ENCODE data around the gene ZDHHC8. TPM values are rescaled to one million over a fixed set of nuclear protein-coding genes. Genes with fewer than 3 reads are reported as not detected.

The ZDHHC8 gene
- total RNA-seq, 1 donor from 2014 or later = 37.3 TPM

DNA sequence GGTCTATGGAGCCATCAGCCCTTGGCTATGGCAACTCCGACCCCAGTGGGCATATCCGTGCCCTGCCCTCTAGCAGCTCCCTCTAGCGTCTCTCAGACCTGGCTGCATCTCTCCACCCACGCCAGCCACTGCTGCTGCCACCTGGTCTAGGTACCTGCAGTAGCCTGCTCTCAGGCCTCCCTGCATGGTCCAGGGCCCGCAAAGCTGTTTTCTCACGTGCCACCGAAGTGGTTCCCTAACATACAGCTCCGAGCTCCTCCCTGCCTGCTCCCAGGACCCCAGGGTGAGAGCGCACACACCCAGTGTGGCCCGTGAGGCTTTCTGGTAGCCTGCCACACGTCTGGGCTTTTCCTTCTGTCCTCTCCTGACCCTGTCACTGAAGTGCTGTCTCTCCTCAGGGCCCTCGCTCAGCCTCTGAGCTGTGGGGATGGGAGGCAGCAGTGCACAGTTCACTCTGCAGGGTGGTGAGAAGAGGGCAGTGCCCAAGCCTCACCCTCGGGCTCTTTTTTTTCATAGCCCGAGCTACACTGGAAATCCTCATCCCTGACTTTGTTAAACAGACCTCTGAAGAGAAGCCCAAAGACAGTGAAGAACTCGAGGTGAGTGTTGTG lies 37.3 kb upstream of the ZDHHC8 start:
- peak; percentile 60 for ATAC-seq
- DNase-seq (ENCODE audit: low spot score) = peak; percentile 51

DNA sequence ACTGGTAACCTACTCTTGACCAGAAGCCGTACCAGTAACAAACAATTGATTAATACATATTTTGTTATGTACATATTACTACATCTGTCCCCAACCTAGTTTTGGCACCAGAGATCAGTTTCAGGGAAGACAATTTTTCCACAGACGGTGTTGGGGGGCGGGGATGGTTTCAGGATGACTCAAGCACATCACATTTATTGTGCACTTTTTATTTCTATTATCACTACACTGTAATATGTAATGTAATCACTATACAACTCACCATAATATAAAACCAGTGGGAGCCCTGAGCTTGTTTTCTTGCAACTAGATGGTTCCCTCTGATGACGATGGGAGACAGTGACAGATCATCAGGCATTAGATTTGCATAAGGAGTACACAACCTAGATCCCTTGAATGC lies 36.1 kb upstream of the ZDHHC8 start:
- no peak for DNase-seq (ENCODE audit: low spot score)
- no peak for ATAC-seq

DNA sequence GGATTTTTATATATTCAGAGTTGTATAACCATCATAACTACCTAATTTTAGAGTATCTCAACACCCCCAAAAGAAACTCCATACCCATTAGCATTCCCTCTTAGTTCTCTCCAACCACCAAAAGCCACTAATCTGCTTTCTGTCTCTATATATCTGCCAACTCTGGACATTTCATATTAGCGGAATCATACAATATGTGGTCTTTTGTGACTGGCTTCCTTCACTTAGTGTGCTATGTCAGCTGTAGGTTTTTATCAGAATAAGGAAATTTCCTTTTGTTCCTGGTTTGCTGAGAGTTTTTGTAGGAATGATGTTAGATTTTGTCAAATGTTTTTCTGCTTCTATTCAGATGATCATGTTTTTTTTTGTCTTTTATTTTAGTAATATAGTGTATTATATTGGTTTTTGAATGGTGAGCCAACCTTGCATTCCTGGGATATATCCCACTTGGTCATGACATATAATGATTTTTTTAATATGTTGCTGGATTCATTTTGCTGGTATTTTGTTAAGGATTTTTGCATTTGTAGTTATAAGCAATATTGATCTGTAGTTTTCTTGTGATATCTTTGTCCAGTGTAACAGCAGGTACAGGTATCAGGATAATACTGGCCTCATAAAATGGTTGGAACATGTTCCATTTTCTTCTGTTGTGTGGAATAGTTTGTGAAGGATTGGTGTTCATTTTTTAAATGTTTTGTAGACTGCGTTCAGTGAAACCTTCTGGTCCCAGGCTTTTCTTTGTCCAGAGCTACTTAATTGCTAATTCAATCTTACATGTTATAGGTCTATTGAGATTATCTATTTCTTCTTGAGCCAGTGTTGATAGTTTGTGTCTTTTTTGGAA lies 34.8 kb upstream of the ZDHHC8 start:
- no peak for DNase-seq (ENCODE audit: low spot score)
- ATAC-seq = no peak

DNA sequence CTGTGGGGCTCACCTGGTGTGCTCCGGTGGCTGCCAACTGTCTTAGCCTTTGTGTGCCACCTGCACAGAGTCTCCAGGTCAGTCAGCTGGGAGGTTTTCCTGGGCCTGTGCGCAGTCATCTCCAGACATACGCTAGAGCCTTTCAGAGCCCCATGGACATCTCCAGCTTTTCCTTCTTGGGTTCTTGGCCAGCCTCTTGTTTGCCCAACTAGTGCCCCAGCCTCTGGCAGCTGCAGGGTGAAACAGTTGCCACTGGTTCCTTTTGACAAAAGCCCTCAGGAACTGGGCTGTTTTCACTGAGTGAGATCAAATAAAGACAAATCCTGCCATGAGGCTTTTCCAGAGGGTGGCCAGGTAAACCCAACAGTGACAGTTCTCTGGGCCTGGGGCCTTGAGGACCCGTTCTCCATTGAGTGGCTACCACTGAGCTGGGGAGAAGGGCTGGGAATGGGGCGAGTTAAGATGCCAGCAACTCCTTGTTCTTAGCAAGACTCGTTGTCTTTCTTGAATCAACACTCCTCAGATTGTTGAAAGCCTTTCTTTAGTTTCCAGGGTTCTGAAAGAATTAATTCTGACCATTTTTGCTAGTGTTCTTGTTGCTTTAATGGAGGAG lies 32.4 kb upstream of the ZDHHC8 start:
- ATAC-seq (no peak), DNase-seq (ENCODE audit: low spot score) (no peak)

GRCh38 chr22:20101638-20102037 lies 30.0 kb upstream of the ZDHHC8 start:
- DNase-seq (ENCODE audit: low spot score) = peak; percentile 73

DNA sequence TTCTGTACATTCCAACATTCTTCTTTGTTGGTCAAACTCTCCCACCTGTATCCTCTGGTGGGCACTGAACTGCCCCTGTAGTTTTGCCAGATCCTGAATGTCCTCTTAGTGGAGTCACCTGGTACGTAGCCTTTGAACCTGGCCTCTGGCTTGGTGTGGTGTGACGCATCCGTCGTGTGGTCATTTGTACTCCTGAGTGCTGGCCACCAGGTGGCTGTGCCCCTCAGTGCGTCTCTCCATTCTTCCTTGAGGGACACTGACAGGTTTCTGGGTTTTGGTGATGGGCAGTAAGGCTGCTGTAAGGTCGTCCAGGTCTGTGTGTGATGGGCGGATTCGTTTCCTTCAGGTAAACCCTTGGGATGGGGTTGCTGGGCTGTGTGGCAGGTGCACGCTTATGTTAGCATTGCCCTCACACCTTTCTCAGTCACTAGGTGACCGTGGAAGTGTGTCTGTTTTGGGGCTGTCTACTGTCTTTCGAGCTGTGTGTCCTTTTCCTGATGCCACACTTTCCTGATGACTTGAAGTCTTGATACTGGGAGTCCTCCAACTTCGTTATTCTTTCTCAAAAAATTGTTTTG lies 29.3 kb upstream of the ZDHHC8 start:
- peak; percentile 87 for ATAC-seq
- DNase-seq (ENCODE audit: low spot score) = no peak

More at GRCh38 chr22:20101638-20102037, 30.0 kb upstream of the ZDHHC8 start:
- peak; percentile 82 for ATAC-seq

DNA sequence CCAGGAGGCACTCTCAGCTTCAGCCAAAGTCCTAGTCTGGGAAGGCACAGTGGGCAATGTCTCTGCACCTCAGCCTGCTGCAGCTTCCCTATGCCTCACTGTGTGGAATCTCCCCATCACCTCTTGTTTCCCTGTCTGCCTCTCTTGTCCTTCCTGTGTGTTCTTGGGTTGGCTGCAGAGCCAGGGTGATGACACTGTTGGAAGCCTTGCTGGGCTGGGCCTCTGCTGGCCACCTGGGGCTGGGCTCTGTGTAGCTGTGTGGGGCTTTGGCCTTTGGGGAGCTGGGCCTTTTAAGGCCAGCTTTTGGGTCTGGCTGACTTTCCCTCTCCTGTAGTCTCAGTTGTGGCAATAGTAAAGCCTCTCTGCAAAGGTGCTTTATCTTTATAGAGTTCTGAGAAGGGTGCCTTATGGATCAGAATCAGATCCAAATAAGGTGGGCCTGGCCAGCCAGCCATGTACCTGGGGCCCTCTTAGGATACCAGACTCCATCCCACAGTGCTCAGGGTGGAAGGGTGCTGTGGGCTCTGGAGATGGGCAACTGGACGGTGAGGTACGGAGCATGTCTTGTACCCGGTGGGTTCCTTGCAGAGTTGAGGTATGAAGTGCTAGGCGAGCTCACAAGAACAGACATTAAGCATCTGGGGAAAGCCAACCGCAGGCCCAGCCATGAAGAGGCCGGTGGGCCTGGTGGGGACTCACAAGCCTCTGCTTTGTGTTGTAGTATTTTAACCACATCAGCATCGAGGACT lies 26.0 kb upstream of the ZDHHC8 start:
- no peak for ATAC-seq
- DNase-seq (ENCODE audit: low spot score) = no peak

- no peak for DNase-seq (ENCODE audit: low spot score)
- no peak for ATAC-seq
Measured at GRCh38 chr22:20106205-20106848, 25.3 kb upstream of the ZDHHC8 start.

DNA sequence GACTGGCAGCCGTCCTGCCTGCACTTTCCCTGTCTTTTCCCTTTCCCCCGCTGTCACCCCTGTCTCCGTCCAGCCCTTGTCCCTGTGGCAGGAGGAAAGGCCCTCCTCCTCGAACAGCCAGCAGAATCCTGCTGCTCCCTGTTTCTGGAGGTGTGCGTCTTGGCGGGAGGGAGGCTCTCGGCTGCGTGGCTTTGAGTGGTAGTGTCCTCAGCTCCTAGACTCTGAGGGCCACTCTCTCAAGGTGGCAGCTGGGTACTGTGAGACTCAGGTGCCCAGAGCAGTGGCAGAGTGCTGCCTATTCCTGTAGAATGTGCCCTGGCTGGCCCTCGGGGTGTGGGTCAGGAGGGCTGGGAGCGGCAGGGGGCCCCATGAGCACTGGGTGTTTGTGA lies 24.8 kb upstream of the ZDHHC8 start:
- no peak for ATAC-seq
- DNase-seq (ENCODE audit: low spot score) = no peak

DNA sequence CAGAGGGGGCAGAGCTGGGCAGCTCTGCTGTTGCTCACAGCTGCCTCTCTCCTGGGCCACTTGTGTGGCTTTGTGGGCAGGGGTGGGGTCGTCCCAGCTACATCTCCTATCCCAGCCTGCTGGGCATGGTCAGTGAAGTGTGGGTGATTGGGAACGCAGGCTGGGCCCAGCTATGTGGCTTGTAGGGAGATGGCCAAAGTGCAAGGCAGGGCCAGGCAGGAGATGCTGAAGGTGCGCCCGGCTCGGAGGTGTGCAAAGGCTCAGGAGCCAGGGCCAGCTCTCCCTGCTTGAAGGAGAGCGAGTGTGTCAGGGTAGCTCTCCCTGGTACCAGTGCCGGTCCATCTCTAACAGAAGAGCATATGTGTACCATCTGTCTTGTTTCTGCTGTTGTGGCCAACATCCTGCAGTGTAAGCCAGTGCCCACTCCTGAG lies 24.1 kb upstream of the ZDHHC8 start:
- no peak for DNase-seq (ENCODE audit: low spot score)
- no peak for ATAC-seq

DNA sequence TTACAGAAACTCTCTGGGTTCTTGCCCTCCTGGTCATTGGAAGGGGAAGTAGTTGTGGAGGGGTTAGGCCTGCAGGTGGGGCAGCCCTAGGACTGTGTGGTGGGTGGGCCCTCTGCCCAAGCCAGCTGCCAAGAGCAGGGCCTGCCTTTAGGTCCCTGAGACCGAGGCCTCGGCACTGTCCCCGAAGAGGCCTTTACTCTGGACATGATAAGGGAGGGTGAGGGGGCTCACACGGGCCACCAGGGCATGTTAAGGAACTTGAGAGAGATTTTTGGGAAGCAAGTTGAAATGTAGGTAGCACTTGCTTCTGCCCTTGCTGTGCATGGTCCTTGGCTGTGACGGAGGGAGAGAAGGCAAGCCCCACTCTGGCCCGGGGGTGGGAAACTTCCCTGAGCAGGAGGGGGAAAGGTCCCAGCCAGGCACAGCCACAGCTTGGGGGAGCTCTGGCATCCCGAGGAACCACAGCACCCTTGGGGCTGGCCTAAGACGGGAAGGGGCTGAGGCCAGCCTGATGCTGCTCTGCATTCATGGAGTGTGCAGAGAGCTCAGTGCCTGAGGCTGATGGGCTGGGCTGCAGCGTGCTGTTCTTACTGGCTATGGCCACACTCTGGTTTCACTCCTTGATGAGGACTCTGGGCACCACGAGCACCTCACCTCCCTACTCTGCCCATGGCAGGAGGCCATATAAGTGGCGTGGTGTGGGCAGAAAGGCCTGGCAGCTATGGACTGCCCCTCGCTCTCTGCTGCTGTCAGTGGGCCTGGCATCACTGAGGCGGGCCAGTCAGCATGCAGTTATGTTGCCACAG lies 23.4 kb upstream of the ZDHHC8 start:
- ATAC-seq (no peak), DNase-seq (ENCODE audit: low spot score) (no peak)

DNA sequence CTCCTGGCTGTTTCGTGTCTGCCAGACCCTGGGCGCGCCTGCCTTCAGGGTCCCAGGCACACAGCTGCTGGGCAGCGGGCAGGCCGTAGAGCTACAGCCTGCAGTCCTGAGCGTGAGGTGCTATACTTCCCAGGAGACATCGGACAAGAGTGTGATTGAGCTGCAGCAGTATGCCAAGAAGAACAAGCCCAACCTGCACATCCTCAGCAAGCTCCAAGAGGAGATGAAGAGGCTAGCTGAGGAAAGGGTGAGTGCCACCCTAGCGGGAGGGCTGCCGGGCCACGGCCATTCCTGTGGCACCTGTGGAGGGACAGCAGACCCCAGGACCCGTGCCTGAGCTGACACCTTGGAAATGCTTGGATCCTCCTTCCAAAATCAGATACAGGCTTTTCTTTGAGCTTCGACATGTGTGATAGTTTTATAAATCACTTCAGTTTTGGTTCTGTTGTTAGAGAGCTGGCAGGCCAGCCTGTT lies 22.8 kb upstream of the ZDHHC8 start:
- ATAC-seq (no peak), DNase-seq (ENCODE audit: low spot score) (no peak)

DNA sequence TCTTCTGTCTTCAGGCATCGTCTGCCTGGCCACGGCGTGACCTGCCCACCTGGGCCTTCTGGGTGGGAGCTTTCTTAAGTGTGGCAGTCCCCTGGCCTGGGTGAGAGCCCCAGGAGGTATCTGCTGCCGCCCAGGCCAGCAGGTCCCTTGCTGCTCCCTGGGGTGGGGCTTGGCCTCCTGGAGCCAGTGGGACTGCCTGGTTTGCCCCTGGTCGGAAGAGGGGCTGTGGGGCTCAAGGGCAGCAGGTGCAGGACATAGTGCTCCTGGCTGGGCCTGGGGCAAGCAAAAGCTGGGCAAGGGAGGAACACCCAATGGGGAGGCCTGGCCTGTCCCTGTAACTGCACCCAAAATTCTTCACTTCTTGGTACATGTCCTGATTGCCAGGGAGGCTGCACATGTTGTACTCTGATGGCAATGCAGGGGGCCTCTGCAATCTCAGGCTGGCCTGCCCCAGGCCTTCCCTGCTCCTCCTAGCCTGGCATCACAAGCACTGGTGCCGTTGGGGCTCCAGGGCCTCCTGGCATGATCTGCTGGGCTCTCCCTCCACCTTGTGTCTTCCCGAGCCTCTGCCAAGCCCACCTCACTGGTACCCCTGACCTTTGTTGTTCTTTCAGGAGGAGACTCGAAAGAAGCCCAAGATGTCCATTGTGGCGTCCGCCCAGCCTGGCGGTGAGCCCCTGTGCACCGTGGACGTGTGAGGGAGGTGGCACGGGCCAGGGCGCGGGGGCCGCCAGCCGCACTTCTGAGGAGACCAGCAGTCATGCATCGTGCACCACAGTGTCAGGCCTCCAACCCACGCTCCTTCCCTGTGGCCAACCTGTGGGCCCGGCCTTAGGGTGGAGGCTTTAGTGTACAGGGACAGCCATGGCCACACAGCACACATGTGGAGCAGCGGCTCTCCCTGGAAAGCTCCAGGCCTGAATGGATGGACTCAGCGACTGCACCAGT lies 21.9 kb upstream of the ZDHHC8 start:
- ATAC-seq = peak; percentile 2
- no peak for DNase-seq (ENCODE audit: low spot score)

- no peak for DNase-seq (ENCODE audit: low spot score)
- peak; percentile 1 for ATAC-seq
Measured at GRCh38 chr22:20110359-20110985, 21.1 kb upstream of the ZDHHC8 start.

GRCh38 chr22:20111045-20111688 lies 20.4 kb upstream of the ZDHHC8 start:
- DNase-seq (ENCODE audit: low spot score) (no peak), ATAC-seq (peak; percentile 32)

DNA sequence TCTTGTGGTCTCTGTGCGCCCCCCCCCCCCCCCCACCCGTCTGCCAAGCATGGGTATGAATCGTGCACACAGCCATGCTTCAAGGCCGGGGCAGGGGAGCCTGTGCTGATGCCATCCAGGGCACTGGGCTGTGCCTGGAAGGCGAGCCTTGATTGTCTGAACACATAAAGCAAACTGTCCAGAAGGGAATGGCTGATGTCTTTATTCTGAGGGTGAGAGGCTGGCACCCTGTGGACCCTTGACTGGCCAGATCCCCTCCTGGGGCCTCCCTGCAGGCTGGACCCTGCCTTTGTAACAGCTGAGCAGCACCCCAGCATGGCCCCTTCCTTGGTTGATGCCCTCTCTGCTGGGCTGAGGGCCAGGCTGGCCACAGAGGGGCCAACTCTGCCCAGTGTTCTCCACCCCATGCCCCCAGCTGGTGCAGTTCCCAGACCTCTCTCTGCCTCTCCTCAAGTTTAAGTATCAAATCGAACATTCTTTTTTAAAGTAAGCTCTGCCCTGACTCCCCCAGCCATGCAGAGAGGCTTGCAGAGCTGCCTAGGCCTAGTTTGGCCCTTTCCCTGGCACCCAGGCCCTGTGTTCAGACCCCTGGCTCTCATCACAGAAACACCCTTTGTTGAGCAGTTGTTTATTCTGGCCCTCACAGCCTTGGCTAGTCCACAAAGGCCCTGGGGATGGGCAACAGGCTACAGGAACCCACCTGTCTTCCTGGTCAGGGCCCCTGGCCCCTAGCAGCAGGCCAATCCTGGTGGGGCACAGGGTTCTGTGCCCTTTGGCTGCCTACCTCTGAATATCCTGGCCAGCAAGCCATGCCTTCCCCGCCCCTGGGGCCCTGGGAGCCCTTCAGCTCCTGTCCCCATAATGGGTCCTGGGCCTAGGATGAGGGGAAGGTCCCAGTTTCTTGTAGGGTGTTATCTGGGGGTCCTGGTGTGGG lies 19.6 kb upstream of the ZDHHC8 start:
- ATAC-seq (no peak), DNase-seq (ENCODE audit: low spot score) (no peak)

Measured in left lobe of liver (tissue), 2 donors.